Activated CD8-positive, alpha-beta T cell treated with anti-CD3 and anti-CD28 coated beads, Interleukin-2, amount 10 ng/mL, durations not matched to agents 7 days and 5 days (primary cell): ENCODE measurements around the gene GNL1. TPM values are rescaled to one million over a fixed set of nuclear protein-coding genes. Genes with fewer than 3 reads are reported as not detected.
A peak's percentile ranks its signal among the peaks of the same experiment; 100 is the strongest.
"Not testable (repeated sequence)": the region's sequence is repeated elsewhere in the genome, so short reads cannot be mapped to it uniquely, and the experiment has no call there.

ENCODE experiments used
- ATAC-seq: fragments of 150-1000 bp; cut with Tn5 transposase; one replicate; pipeline ENCODE4 v1.10.0; 2021; ENCODE audit warnings: moderate library complexity
- CTCF ChIA-PET: fragments of 350-600 bp; sonication (Branson Sonifier 250); formaldehyde crosslinking; loops from one replicate; lab custom pipeline; 2021; ENCODE audit warnings: antibody characterized with exemption; lab: Charles Lee
- POLR2A ChIA-PET: fragments of 350-600 bp; sonication (Branson Sonifier 250); formaldehyde crosslinking; loops from one replicate; lab custom pipeline; 2021; ENCODE audit warnings: antibody characterized with exemption; lab: Charles Lee
- DNase-seq: peaks from one replicate; pipeline ENCODE4 v3.0.0-alpha.2; 2020
- H3K27ac Mint-ChIP-seq: one replicate; pipeline ENCODE4 v1.8.0; 2021; ENCODE audit warnings: mild to moderate bottlenecking, mixed read lengths
- H3K27me3 Mint-ChIP-seq: one replicate; pipeline ENCODE4 v1.8.0; 2021; ENCODE audit warnings: low read depth, mixed read lengths
- H3K36me3 Mint-ChIP-seq: one replicate; pipeline ENCODE4 v1.8.0; 2021; ENCODE audit warnings: low read depth, mixed read lengths
- H3K4me1 Mint-ChIP-seq: one replicate; pipeline ENCODE4 v1.8.0; 2021; ENCODE audit warnings: low read depth, mixed read lengths
- H3K4me3 Mint-ChIP-seq: one replicate; pipeline ENCODE4 v1.8.0; 2021; ENCODE audit warnings: mild to moderate bottlenecking, mixed read lengths
- H3K9me3 Mint-ChIP-seq: one replicate; pipeline ENCODE4 v1.8.0; 2022; ENCODE audit warnings: mixed read lengths; ENCODE audit not compliant: insufficient read depth
- total RNA-seq, 2 experiments: library from RNA; stranded (reverse); gene quantifications; one replicate each; pipeline ENCODE4 v1.2.3, GENCODE V29; 2021

GNL1 gene
- total RNA-seq, 2 experiments from 2014 or later = 63.7 to 69.9 TPM

- Mint-ChIP-seq H3K27me3 (no peaks in the 10 kb centered on the region), H3K27ac (peak overlapping the region; percentile 55), H3K4me1 (peaks cover 38% of the 10 kb centered on the region), H3K36me3 (peaks cover 8% of the 10 kb centered on the region), H3K9me3 (no peaks in the 10 kb centered on the region), H3K4me3 (no peak overlapping the region)
- POLR2A ChIA-PET = interaction anchor here (0.6 to 5.7 kb wide), 9 partner anchors 11 to 239 kb away, joined by 3 to 108 read pairs (median 3); no protein-coding TSS in a partner anchor
- CTCF ChIA-PET = interaction anchor here (0.7 to 4.6 kb wide), 11 partner anchors 8 to 557 kb away, joined by 3 to 140 read pairs (median 8); no protein-coding TSS in a partner anchor
- ATAC-seq = no peak
- no peak for DNase-seq
Measured at GRCh38 chr6:30530014-30530413, 26.3 kb downstream of the GNL1 start.

GRCh38 chr6:30529349-30529875 lies 26.9 kb downstream of the GNL1 start:
- peaks cover 38% of the 10 kb centered on the region for H3K4me1 Mint-ChIP-seq
- not testable (repeated sequence) for H3K27me3 Mint-ChIP-seq, H3K9me3 Mint-ChIP-seq, DNase-seq, H3K4me3 Mint-ChIP-seq
- H3K27ac Mint-ChIP-seq = peak overlapping the region; percentile 55
- H3K36me3 Mint-ChIP-seq = peaks cover 12% of the 10 kb centered on the region
- ChIA-PET POLR2A (interaction anchor here (0.6 to 5.7 kb wide), 9 partner anchors 11 to 239 kb away, joined by 3 to 108 read pairs (median 3); no protein-coding TSS in a partner anchor), CTCF (interaction anchor here (0.7 to 4.6 kb wide), 10 partner anchors 12 to 558 kb away, joined by 3 to 140 read pairs (median 18); no protein-coding TSS in a partner anchor)
- peak; percentile 65 for ATAC-seq

- H3K9me3 Mint-ChIP-seq, H3K27me3 Mint-ChIP-seq, H3K4me3 Mint-ChIP-seq, ATAC-seq, H3K27ac Mint-ChIP-seq, DNase-seq: not testable (repeated sequence)
- CTCF ChIA-PET = interaction anchor here (0.9 to 2.0 kb wide), 3 partner anchors 10 to 15 kb away, joined by 4 to 9 read pairs (median 7); no protein-coding TSS in a partner anchor
- H3K36me3 Mint-ChIP-seq = peaks cover 21% of the 10 kb centered on the region
- POLR2A ChIA-PET = interaction anchor here (1.7 kb wide), 1 partner anchor 34 kb away, joined by 6 read pairs; no protein-coding TSS in a partner anchor
- H3K4me1 Mint-ChIP-seq = peaks cover 30% of the 10 kb centered on the region
Measured at GRCh38 chr6:30526444-30526843, 29.8 kb downstream of the GNL1 start.

- not testable (repeated sequence) for ATAC-seq, H3K4me3 Mint-ChIP-seq, H3K27ac Mint-ChIP-seq, DNase-seq, H3K27me3 Mint-ChIP-seq
- peaks cover 33% of the 10 kb centered on the region for H3K4me1 Mint-ChIP-seq
- POLR2A ChIA-PET = interaction anchor here (1.1 to 1.4 kb wide), 3 partner anchors 12 to 93 kb away, joined by 3 to 6 read pairs (median 3); no protein-coding TSS in a partner anchor
- CTCF ChIA-PET = interaction anchor here (1.1 to 3.3 kb wide), 6 partner anchors 9 to 69 kb away, joined by 3 to 19 read pairs (median 4); no protein-coding TSS in a partner anchor
- H3K9me3 Mint-ChIP-seq = peaks cover 21% of the 10 kb centered on the region
- H3K36me3 Mint-ChIP-seq = peaks cover 43% of the 10 kb centered on the region
Measured at GRCh38 chr6:30521952-30522351, 34.3 kb downstream of the GNL1 start.

GRCh38 chr6:30521082-30521481 lies 35.2 kb downstream of the GNL1 start:
- not testable (repeated sequence) for DNase-seq, H3K27me3 Mint-ChIP-seq, H3K27ac Mint-ChIP-seq, ATAC-seq, H3K4me3 Mint-ChIP-seq
- Mint-ChIP-seq H3K9me3 (peaks cover 21% of the 10 kb centered on the region), H3K36me3 (peaks cover 43% of the 10 kb centered on the region), H3K4me1 (peaks cover 37% of the 10 kb centered on the region)
- CTCF ChIA-PET = interaction anchor here (1.1 to 3.3 kb wide), 6 partner anchors 10 to 68 kb away, joined by 3 to 19 read pairs (median 4); no protein-coding TSS in a partner anchor
- POLR2A ChIA-PET = interaction anchor here (0.8 to 1.1 kb wide), 3 partner anchors 12 to 94 kb away, joined by 3 read pairs; no protein-coding TSS in a partner anchor

GRCh38 chr6:30520522-30520921 lies 35.8 kb downstream of the GNL1 start:
- no peak for DNase-seq
- no peak for ATAC-seq
- H3K27me3 Mint-ChIP-seq = no peaks in the 10 kb centered on the region
- H3K4me3 Mint-ChIP-seq = no peak overlapping the region
- ChIA-PET CTCF (interaction anchor here (1.2 to 3.3 kb wide), 2 partner anchors 12 to 37 kb away, joined by 3 to 19 read pairs; no protein-coding TSS in a partner anchor), POLR2A (interaction anchor here (0.8 kb wide), 1 partner anchor 27 kb away, joined by 3 read pairs; no protein-coding TSS in a partner anchor)
- H3K4me1 Mint-ChIP-seq = peaks cover 41% of the 10 kb centered on the region
- H3K36me3 Mint-ChIP-seq = peaks cover 41% of the 10 kb centered on the region
- peaks cover 21% of the 10 kb centered on the region for H3K9me3 Mint-ChIP-seq
- no peak overlapping the region for H3K27ac Mint-ChIP-seq

- peak overlapping the region; percentile 84 for H3K27ac Mint-ChIP-seq
- H3K4me1 Mint-ChIP-seq = peaks cover 52% of the 10 kb centered on the region
- H3K36me3 Mint-ChIP-seq = peaks cover 30% of the 10 kb centered on the region
- H3K9me3 Mint-ChIP-seq = peaks cover 21% of the 10 kb centered on the region
- POLR2A ChIA-PET = interaction anchor here (0.7 to 13.0 kb wide), 4 partner anchors 9 to 25 kb away, joined by 6 to 275 read pairs (median 10); no protein-coding TSS in a partner anchor
- ATAC-seq, H3K27me3 Mint-ChIP-seq: not testable (repeated sequence)
- DNase-seq = peak; percentile 78
- H3K4me3 Mint-ChIP-seq = peak overlapping the region; percentile 22
- CTCF ChIA-PET = interaction anchor here (0.6 to 4.0 kb wide), 9 partner anchors 9 to 35 kb away, joined by 3 to 43 read pairs (median 7); no protein-coding TSS in a partner anchor
Measured at GRCh38 chr6:30518505-30519145, 37.7 kb downstream of the GNL1 start.

- not testable (repeated sequence) for H3K27me3 Mint-ChIP-seq, DNase-seq, ATAC-seq
- peak overlapping the region; percentile 84 for H3K27ac Mint-ChIP-seq
- peaks cover 50% of the 10 kb centered on the region for H3K4me1 Mint-ChIP-seq
- peaks cover 29% of the 10 kb centered on the region for H3K36me3 Mint-ChIP-seq
- CTCF ChIA-PET = interaction anchor here (0.6 to 4.0 kb wide), 9 partner anchors 8 to 27 kb away, joined by 3 to 43 read pairs (median 8); no protein-coding TSS in a partner anchor
- H3K9me3 Mint-ChIP-seq = peaks cover 21% of the 10 kb centered on the region
- POLR2A ChIA-PET = interaction anchor here (0.7 to 13.0 kb wide), 4 partner anchors 9 to 24 kb away, joined by 6 to 275 read pairs (median 10); no protein-coding TSS in a partner anchor
- peak overlapping the region; percentile 22 for H3K4me3 Mint-ChIP-seq
Measured at GRCh38 chr6:30517767-30518504, 38.4 kb downstream of the GNL1 start.

- Mint-ChIP-seq H3K4me3 (peak overlapping the region; percentile 80), H3K9me3 (peaks cover 21% of the 10 kb centered on the region), H3K27ac (peak overlapping the region; percentile 97), H3K4me1 (peaks cover 58% of the 10 kb centered on the region), H3K36me3 (peaks cover 27% of the 10 kb centered on the region)
- not testable (repeated sequence) for DNase-seq, ATAC-seq, H3K27me3 Mint-ChIP-seq
- ChIA-PET CTCF (interaction anchor here (1.0 to 4.0 kb wide), 6 partner anchors 10 to 571 kb away, joined by 3 to 43 read pairs (median 6); no protein-coding TSS in a partner anchor), POLR2A (interaction anchor here (0.7 to 13.0 kb wide), 3 partner anchors 8 to 26 kb away, joined by 3 to 275 read pairs (median 3); no protein-coding TSS in a partner anchor)
Measured at GRCh38 chr6:30516754-30517076, 39.6 kb downstream of the GNL1 start.

GRCh38 chr6:30515944-30516753 lies 40.1 kb downstream of the GNL1 start:
- Mint-ChIP-seq H3K4me3 (peak overlapping the region; percentile 80), H3K4me1 (peaks cover 64% of the 10 kb centered on the region), H3K27me3 (no peaks in the 10 kb centered on the region), H3K36me3 (peaks cover 26% of the 10 kb centered on the region), H3K27ac (peak overlapping the region; percentile 97), H3K9me3 (peaks cover 21% of the 10 kb centered on the region)
- ChIA-PET POLR2A (interaction anchor here (0.7 to 13.0 kb wide), 3 partner anchors 7 to 26 kb away, joined by 3 to 275 read pairs (median 3); no protein-coding TSS in a partner anchor), CTCF (interaction anchor here (1.0 to 4.0 kb wide), 6 partner anchors 11 to 571 kb away, joined by 3 to 43 read pairs (median 6); no protein-coding TSS in a partner anchor)
- DNase-seq = peak; percentile 95
- ATAC-seq = peak; percentile 92
